Femur (tissue), 1 donor: ENCODE results near the gene AUTS2.

ENCODE experiments used
- DNase-seq: peaks from one replicate; pipeline ENCODE4 v3.0.0-alpha.2; 2017

AUTS2 gene

DNA sequence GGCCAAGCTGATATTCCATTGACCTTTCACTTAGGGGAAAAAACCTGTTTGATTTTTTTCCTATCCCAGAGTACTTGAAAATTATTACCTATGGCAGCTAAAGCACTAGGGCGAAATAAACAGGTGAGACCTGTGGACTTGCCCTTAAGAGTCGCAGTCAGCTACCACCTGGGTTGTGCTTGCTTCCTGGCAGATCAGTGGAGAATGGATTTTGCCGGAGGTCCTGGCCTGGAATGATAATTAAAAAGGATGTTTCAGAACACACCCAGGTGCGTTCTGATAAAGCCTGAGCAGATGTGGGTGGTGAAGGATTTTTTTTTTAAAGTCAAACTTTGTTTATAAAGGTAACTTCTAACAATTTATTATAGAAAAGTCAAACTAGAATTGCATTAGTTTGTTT lies 59.1 kb downstream of the AUTS2 start:
- no peak for DNase-seq

DNA sequence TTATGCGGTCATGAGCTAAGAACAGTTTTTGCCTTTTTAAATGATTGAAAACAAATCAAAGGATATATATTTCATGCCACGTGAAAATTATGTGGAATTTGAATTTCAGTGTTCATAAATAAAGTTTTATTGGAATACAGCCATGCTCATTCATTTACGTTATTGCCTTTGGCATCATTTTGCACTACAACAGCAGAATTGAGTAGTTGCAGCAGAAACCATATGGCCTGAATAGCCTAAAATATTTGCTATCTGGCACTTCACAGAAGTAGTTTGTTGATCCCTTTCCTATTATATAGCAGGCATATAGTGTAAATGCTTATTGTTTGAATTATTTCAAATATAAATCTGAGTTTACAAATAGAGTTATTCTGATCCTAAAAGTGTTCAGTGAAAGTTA lies 59.7 kb downstream of the AUTS2 start:
- no peak for DNase-seq

DNA sequence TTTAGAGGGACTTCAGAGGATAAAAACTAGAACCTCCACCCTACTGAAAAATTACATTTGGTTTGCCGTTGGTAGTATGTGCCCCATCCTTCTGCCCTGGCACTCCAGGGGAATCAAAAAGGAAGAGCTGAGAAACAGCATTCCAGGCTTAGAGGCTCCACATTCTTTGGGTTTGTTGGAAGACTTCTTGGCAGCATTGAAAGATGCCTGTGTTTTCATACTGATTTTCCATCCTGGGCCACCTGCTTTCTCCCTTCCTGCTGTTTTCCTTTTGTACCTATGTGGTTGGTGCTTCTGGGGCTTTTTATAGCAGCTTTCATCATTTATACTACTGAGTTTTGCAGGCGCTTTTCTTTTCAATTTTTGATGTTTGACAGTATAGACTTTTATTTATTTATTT lies 61.7 kb downstream of the AUTS2 start:
- DNase-seq = no peak

DNA sequence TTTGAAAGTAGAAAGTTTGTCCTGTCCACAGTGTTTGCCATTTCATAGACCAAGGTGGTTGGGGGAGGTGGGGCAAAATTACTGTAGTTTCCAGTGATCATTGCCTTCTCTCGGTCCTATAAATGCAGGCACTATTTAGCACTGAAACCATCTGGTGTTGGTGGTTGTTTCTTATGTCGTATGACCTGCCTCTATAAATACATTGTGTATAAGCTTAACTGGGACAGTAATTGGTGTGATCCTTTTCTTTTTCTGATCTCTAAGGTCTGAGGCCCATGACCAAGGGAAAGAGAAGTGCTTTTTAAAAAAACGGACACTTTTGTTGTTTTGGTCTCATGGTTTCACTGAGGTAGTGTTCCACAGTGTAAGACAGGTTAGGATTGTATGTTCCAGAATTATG lies 63.1 kb downstream of the AUTS2 start:
- no peak for DNase-seq

DNA sequence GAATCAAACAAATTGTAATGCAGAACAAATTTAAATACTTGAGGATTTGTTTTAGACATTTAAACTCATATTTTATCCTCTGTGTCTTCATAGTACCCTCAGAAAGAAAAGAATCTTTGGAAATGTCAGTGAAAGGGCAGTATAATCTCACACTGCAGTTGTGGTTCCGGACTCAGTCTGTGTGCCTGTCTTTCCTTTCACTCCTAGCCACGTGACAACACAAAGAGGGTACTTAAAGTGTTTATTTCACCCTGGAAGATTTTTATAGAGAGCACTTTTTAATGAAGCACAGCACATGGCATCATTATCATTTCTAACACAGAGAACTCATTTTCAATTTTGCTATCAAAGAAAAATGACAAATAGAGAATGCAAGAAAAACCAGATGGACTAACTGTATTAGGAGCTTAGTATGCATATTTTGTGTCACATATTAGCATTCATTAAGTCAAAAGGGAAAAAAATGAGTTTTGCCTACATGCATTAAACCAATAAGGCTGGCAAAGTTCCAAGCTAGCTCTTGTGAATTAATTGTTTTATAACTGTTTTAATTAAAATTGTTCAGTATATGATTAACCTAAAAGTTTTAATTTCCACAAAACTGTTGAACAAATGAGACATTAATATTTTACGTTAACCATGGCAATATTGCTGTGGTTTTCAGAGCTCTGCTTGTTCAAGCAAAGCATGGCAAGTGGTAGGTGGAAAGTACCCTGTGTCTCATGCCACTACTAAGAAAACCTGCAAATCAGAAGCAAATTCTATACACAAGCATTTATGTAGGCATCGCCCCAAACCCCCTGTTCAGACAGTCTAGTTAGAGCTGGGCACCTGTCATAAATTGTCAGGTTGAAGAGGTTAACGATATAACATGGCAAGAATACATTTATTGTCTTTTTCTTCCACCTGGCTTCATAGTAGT lies 65.9 kb downstream of the AUTS2 start:
- DNase-seq = no peak

DNA sequence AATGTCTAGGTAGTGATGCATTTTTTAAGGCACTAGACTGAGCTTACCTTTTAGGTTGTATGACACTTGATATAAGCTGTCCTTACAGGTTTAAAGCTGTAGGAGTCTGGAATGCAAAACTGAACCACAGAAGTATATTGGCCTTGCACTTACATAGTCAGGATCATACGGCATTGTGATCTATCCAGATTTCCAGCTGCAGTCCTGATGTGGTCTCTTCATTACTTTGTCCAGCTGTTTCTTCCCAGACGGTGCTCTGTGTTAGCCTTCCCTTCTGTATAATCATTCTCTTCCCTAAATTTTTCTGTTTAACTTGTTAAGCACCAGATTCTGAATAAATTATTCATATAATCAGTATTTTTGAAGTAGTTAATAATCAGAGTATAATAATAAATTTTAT lies 67.1 kb downstream of the AUTS2 start:
- DNase-seq = no peak

DNA sequence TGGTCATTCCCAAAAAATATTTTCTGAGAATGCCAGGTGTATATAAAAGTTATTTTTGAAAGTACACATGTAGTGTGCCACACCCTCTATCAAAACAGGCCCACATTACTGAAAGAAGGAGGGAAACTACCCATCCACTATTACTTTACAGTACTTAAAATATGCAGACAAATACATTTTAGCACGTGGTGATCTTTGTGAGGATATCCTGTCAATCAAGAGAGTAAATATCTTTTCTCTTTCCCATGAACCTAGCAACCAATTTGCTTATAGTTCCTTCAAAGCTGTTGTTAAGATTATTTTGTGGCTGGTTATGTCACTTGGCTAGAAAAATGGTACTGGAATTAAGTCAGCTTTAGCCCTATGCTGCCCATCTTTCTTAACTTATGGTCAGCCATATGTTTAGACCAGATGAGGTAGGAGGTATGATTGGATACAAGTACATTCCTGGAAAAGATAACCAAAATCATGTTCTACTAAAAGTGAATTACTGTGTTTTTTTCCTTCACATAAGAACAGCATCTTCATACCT lies 70.1 kb downstream of the AUTS2 start:
- no peak for DNase-seq

DNA sequence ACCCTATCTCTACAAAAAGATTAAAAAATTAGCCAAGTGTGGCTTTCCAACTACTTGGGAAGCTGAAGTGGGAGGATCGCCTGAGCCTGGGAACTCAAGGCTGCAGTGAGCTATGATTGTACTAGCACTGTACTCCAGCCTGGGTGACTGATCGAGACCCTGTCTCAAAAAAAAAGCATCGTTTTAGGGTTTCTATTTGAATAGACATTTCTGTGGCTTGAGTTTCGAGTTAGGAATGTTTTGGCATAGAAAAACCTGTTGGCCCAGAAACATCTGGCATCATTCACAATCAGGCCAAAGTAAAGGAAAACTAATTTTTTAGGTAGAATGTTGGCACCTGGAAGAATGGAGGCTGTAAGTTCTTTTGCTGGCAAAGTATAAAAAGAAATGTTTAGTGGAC lies 72.4 kb downstream of the AUTS2 start:
- no peak for DNase-seq

DNA sequence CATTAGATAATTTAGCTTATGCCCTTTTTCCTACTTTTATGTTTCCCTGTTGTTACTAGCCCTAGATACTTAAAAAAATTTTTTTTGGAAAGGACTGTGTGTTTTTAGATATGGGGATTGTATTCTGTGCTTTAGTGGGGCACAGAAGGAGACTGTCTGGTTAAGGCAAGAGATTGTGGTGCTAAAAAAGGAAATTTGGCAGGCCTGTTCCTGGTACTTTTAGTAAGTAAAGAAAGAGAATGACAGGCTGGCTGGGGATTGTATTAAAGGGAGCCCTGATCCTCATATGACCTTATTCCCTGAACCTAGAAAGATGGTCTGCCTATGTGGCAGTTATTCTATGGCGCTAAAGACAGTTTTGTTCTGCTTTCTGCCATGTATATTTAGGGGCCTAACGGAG lies 74.8 kb downstream of the AUTS2 start:
- DNase-seq = no peak

DNA sequence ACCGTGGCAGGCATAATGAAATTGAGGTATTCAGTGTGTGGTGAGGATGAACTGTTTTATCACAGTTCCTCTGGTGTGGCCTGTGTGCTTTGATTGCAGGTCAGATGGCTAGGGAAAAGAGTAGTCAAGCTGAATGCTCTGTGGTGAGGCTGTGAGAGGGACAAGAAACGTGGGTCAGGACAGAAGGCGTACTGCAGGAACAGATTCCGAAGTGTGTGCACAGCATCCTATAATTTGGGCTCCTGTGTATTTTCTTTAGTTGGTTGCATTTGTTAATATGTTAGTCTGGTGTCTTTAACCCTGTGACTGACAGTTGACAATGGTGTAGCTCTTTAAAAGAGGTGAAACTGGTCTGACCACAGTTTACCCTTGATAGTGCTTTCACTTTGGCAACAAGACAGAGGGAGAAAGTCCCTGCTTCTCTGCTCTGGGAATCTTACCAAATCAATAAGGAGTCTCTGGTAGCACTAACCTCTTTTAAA lies 76.5 kb downstream of the AUTS2 start:
- no peak for DNase-seq

DNA sequence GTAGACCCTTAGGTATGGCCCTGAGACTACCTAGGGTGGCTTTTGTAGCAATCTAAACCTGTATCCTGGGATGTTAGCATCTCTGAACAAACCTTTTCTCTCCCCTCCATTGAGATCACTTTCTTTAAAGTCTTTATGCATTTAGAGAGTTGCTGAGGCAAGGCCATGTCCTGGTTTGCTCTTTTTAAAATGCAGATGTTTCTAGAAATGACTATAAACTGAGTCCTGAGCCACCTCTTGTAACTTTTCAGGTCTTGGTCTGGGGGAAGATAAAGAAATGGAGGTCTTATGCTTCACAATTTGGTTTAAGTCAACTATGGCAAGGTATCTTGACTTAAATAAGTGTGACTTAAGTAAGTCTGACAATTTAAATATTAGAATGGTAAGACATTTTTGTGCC lies 78.0 kb downstream of the AUTS2 start:
- no peak for DNase-seq

DNA sequence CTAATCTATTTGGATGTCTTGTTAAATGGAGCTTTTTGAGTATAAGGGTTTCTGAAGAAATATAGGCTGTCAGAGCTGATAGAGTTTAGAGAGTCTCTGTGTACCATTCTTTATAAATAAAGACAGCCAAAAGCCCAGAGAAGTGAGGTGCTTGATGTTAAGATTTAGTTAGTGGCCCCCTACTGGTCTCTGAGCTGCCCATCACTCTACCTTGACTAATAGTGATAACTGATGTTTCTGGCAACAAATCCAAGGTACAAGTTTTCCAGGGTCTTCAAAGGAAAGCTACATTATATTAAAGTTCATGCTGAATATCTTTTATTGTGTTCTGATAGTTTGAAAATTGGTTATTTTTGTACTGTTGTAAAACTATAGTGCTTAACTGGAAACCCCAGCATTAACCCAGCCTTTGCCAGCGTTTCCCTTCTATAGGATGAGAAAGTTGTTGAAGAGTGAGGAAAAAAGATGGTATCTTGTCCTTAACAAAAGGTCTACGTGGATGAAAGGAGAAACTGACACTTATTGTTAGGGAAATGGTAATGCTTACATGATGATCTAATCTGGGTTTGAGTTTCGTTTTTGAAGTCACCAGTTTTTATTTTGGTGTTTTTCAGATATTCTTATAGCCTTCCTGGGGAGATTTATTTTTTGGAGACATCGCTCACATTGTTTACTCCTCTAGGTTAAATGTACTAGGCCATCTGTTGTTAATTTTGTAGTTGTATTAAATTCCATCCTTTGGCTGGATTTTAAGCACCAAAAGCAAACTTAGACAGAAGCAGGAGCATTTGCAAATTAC lies 79.0 kb downstream of the AUTS2 start:
- no peak for DNase-seq

DNA sequence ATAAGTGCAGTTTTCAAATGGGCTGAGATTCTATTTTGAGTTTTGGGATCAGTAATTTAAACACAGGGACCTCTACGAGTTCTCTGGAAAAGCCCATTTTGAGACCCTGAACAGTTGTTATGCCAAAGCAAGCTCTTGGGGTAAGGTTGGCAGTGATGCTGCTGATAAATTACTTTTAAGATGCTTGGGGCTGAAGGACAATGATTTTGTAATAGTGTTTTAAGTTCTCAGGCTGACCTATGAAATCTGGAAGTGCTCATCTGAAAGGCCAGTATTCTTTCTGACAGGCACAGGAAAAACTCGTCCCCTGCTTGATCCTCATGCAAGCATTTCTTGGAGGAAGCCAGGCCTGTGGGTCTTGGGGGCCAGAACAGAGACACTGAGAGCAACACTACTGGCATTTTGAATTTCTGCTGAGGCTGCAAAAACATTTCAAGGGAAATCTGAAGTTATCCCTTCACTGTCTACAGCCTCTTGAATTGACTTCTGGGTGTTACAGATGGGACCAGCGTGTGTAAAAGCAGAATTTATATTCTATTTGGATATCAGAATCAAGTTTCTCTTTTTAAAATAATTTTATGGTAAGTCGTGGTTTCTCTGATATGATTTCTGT lies 79.7 kb downstream of the AUTS2 start:
- no peak for DNase-seq

DNA sequence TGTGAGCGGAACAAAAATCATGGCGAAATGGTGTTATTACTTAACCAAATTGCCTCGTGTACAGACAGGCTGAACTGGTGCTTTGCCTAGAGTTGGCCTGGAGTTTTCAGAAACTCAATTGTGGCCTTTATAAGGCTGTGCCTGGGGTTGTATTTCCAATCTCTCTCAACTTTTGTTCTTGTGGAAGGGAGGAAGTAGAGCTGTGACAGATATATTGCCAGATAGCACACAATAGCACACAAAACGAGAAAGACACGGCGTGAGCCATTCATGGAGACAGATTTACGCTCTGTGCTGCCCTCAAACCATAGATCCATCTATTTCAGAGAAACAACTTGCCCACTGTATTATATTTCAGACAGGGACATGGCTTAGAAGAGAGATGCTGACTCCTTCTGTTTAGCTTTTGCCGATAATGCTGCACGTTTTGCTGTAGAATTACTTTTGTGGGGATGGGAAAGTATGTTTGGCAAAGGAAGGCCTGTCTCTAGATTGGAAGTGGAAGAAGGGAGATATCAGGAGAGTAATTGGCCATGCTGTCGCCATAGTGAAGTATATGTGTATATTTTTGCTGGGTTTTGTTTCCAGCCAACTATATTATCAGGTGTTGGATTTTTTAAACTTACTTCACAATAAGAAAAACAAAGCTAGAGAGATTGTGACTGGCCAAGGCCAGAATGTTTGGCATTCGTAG lies 80.4 kb downstream of the AUTS2 start:
- no peak for DNase-seq

DNA sequence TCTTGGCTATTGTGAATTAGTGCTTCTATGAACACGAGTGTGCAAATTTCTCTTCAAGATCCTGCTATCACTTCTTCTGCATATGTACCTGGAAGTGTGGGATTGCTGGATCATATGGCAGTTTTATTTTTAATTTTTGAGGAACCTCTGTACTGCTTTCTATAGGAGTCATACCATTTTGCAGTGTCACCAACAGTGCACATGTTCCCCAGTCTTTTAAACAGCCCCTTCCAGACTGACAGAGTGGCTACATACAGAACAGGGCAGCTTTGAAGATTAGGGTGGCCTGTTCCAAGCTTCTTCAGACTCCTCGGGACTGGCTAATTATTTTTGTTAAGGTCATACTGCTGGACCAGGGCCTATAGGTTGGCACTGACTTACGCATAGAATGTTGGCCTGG lies 82.9 kb downstream of the AUTS2 start:
- DNase-seq = no peak

DNA sequence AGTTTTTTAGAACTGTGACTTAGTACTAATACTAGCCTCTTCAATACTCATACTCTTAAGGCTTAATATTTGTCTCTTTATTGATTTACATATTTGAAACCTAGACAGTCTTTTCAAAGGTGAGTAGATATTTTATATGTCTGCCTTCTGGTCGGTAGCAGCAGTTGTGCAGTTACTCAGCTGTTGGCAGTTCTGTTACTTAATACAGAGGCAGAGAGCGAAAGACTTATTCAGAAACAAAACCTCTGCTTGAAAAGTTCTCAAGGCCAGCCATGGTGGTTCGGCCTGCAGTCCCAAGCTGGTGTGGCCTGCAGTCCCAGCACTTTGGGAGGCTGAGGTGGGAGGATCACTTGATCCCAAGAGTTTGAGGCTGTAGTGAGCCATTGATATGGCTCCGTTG lies 84.2 kb downstream of the AUTS2 start:
- DNase-seq = no peak

DNA sequence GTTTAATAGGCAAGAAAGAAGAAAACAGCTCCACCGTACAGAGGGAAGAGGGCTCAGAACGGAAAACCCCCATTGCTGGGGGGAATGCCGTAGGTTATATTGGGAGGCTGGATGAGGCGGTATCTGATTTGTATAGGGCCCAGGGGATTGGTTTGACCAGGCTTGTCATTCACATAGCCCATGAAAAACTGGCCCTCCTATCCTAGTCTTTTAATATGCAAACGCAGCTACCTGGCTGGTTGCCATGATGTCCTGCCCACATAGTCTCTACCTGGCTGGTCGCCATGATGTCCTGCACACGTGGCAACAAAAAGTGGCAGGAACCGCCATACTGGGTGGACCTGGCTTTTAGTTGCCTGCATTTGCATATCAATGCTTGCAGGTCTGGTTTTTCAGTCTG lies 84.7 kb downstream of the AUTS2 start:
- DNase-seq = no peak

DNA sequence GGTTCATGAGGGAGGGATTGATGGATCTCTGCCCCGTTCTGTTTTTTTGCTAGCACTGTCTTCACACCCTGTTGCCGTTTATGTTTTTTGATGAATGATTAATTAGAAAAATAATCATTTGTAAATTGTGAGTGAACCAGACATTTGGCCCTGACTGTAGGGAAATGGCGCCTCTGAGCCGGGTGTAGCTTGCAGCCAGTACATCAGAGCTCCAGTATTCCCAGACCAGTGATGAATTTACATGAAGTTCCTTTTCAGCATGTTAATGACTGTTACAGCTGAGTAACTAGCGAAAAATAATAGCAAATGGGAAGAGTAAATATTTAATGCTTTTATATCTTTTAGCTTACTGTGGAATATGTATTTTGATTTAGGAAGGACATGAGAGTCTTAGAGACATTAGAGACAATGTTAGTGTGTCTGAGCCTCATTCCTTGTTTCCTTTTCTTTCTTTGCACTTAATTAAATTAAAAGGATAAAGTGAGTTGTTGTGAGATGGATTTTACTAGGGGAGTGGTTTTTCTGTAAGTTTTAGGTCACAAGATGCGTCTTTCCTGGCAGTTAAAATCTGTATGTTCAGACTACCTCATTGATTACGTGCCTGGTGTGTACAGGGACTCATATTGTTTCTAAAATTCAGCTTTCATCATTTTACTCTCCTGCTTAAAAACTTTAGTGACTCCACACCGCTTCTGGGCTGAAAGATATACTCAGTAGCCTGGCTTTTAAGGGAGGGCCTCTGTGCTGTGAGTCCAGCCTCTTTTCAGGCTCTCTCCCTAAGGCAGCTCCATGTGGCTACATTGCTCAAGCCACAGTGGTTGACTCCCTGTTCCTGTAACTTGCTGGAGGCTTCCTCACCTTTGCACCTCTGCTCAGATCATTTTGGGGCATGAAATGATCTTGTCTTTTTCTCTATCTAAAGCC lies 86.4 kb downstream of the AUTS2 start:
- DNase-seq = no peak

DNA sequence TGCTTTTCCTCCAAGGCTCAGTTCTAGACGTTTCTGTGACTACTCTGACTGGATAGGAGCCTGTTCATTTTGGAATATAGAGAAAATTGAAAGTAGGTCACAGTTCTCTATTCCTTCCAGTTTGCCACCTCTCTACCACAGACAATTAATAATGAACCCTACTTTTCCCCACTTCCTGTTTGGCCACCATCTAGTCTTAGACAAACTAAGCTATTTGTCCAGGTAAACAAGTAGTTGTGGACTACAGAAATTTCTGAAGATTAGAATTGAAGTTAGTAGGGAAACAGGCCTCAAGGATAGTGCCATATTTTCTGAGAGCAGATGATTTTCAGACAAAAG lies 87.0 kb downstream of the AUTS2 start:
- no peak for DNase-seq

DNA sequence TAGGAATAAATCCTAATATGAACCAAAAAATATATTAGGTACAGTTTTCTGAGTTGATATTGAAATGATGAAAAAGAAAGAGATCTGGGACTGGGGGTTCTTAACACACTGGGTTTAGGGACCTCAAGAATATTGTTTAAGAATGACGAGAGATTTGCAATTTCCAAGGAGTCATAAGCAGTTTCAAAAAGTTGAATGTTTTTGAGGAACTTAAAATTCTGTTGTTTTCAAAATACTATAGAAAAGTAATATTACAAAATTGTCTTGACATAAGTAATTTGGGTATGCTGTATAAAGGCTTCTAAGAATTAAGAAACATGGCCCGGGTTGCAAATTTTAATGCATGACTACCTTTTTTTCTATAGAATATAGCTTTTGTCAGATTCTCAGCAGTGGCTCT lies 88.1 kb downstream of the AUTS2 start:
- no peak for DNase-seq

DNA sequence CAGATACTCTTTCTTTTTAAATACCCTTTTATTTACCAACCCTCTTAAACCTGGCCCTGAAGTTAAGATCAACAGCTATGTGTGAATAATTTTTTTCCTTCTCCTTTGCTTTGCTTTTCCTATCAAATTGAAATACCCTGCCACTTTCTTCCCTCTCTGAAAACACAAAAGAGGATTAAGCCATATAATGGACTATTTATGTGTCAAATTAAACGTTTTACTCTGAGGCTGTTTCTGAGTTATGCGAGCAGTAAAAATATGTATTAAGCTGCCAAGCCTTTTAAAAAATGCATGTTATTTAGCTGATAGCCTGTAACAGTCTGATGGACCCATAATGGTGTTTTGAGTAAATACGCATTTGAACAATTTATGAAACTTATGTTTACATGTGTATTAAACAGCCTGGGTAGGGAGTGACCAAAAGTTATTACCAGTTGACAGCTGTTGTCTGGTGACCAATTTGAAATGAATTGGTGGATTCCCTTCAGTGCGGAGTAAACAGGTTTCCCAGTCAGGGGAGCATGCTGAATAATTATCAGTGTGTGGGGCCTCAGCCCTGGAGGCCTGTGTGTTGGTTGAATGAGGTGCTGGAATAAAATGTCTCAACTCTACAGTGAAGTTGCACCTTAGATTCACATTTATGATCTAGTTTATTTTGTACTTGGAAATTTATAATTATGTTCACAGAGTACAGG lies 89.6 kb downstream of the AUTS2 start:
- no peak for DNase-seq
